ENCODE measurements around the gene RNPEPL1.
"Not testable (repeated sequence)": the region's sequence is repeated elsewhere in the genome, so short reads cannot be mapped to it uniquely, and the experiment has no call there.

Gene RNPEPL1

GRCh38 chr2:240567872-240568677, at the start of gene RNPEPL1:
Gene RNPEPL1 (plus strand): TSS chr2:240568484. CDS start chr2:240568587, 103 bp downstream.
- peak; percentile 70 for DNase-seq (ENCODE audit: extremely low read depth, insufficient read length)
- H3K36me3 ChIP-seq (ENCODE audit: control insufficient read depth, insufficient read depth, low read length), result no peaks in the 10 kb centered on the region; the same call in 1 of the 2 replicates
- H3K4me3 ChIP-seq (replicated peaks; ENCODE audit: low read depth, low read length), result peak within 1 kb of the TSS; percentile 71
- TF ChIP-seq CTCF (IDR thresholded peaks at IDR 0.05; ENCODE audit: insufficient read depth, low read length, poor library complexity, severe bottlenecking), result no peak
- H3K27me3 ChIP-seq (replicated peaks; ENCODE audit: control insufficient read depth, insufficient read depth, low read length), result no peaks in the 10 kb centered on the region

GRCh38 chr2:240518981-240519380, 49.3 kb upstream of the RNPEPL1 start:
- no peak for DNase-seq (ENCODE audit: extremely low read depth, insufficient read length)
- TF ChIP-seq CTCF (IDR thresholded peaks at IDR 0.05; ENCODE audit: insufficient read depth, low read length, poor library complexity, severe bottlenecking), result no peak
- Histone ChIP-seq H3K4me3 (replicated peaks; ENCODE audit: low read depth, low read length) (no peak overlapping the region), H3K27me3 (replicated peaks; ENCODE audit: control insufficient read depth, insufficient read depth, low read length) (no peaks in the 10 kb centered on the region), H3K36me3 (ENCODE audit: control insufficient read depth, insufficient read depth, low read length) (peaks cover 9% of the 10 kb centered on the region)

- Histone ChIP-seq H3K27me3 (replicated peaks; ENCODE audit: control insufficient read depth, insufficient read depth, low read length) (no peaks in the 10 kb centered on the region), H3K4me3 (replicated peaks; ENCODE audit: low read depth, low read length) (no peak overlapping the region), H3K36me3 (ENCODE audit: control insufficient read depth, insufficient read depth, low read length) (peaks cover 11% of the 10 kb centered on the region)
- DNase-seq (ENCODE audit: extremely low read depth, insufficient read length), result no peak
- no peak for TF ChIP-seq CTCF (IDR thresholded peaks at IDR 0.05; ENCODE audit: insufficient read depth, low read length, poor library complexity, severe bottlenecking)
Observed at GRCh38 chr2:240519396-240520129, 48.7 kb upstream of the RNPEPL1 start.

GRCh38 chr2:240520130-240520973, 47.9 kb upstream of the RNPEPL1 start:
- DNase-seq (ENCODE audit: extremely low read depth, insufficient read length), result no peak
- no peak overlapping the region for H3K4me3 ChIP-seq (replicated peaks; ENCODE audit: low read depth, low read length)
- H3K27me3 ChIP-seq (replicated peaks; ENCODE audit: control insufficient read depth, insufficient read depth, low read length), result no peaks in the 10 kb centered on the region
- peaks cover 11% of the 10 kb centered on the region for H3K36me3 ChIP-seq (ENCODE audit: control insufficient read depth, insufficient read depth, low read length)
- no peak for TF ChIP-seq CTCF (IDR thresholded peaks at IDR 0.05; ENCODE audit: insufficient read depth, low read length, poor library complexity, severe bottlenecking)

- H3K27me3 ChIP-seq (replicated peaks; ENCODE audit: control insufficient read depth, insufficient read depth, low read length), result no peaks in the 10 kb centered on the region
- DNase-seq (ENCODE audit: extremely low read depth, insufficient read length), result no peak
- TF ChIP-seq CTCF (IDR thresholded peaks at IDR 0.05; ENCODE audit: insufficient read depth, low read length, poor library complexity, severe bottlenecking), result no peak
- peaks cover 12% of the 10 kb centered on the region for H3K36me3 ChIP-seq (ENCODE audit: control insufficient read depth, insufficient read depth, low read length)
- no peak overlapping the region for H3K4me3 ChIP-seq (replicated peaks; ENCODE audit: low read depth, low read length)
Observed at GRCh38 chr2:240520974-240521350, 47.3 kb upstream of the RNPEPL1 start.

GRCh38 chr2:240521885-240522284, 46.4 kb upstream of the RNPEPL1 start:
- not testable (repeated sequence) for DNase-seq (ENCODE audit: extremely low read depth, insufficient read length)
- peaks cover 14% of the 10 kb centered on the region for H3K36me3 ChIP-seq (ENCODE audit: control insufficient read depth, insufficient read depth, low read length)

More at GRCh38 chr2:240521885-240522284, 46.4 kb upstream of the RNPEPL1 start:
- H3K27me3 ChIP-seq (replicated peaks; ENCODE audit: control insufficient read depth, insufficient read depth, low read length); H3K4me3 ChIP-seq (replicated peaks; ENCODE audit: low read depth, low read length): not testable (repeated sequence)

Measured in GM06990 (cell line).